ENCODE measurements around the gene SPOP. TPM values are rescaled to one million over a fixed set of nuclear protein-coding genes. Genes with fewer than 3 reads are reported as not detected.

Gene SPOP
- total and polyA plus RNA-seq, 7 donors: 31.2 to 64.9 (median 47.3) TPM

DNA sequence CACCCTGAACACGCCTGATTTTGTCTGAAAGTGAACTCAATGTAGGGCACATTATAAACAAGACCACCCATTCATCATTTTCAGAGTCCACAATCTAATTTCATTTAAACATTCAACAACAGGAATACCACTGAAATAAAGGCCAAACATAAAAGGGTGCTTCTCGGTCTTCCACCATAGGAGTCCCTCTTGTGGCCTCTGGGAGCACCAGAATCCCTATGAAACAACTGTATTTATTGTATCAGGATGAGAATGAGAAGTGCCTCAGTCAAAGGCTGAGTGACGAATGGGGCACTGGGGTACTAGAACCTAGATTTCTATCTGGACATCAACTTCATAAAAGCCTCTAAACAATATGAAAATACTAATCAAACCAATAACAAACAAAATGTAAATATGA is 61.8 kb downstream of the SPOP start:
- Histone ChIP-seq H3K27me3 (ENCODE audit: insufficient read depth in 3 of 3, low read length in 2 of 3) (no peaks in the 10 kb centered on the region), H3K9me3 (no peaks in the 10 kb centered on the region), H3K36me3 (ENCODE audit: insufficient read depth in 1 of 2, low read depth in 1 of 2) (peaks cover 3 to 53% of the 10 kb centered on the region in 2 donors), H3K4me1 (peaks cover 43% of the 10 kb centered on the region), H3K4me3 (peak overlapping the region; percentile 13), H3K27ac (peak overlapping the region; percentile 43)
- intact Hi-C loops (cut with DNase I): loop anchor here in 1 of 2 donors (5.0 kb wide), 2 partner anchors 46 to 61 kb away; partner anchors contain the start of gene SPOP
- DNase-seq (no peak), ATAC-seq (peak in 2 of 4 donors; percentile 34 to 35)
- 71 to 83% (median 77%) methylated on average over 3 of the region's 3 CpGs for WGBS, 3 donors
- TF ChIP-seq, protein P1, sequence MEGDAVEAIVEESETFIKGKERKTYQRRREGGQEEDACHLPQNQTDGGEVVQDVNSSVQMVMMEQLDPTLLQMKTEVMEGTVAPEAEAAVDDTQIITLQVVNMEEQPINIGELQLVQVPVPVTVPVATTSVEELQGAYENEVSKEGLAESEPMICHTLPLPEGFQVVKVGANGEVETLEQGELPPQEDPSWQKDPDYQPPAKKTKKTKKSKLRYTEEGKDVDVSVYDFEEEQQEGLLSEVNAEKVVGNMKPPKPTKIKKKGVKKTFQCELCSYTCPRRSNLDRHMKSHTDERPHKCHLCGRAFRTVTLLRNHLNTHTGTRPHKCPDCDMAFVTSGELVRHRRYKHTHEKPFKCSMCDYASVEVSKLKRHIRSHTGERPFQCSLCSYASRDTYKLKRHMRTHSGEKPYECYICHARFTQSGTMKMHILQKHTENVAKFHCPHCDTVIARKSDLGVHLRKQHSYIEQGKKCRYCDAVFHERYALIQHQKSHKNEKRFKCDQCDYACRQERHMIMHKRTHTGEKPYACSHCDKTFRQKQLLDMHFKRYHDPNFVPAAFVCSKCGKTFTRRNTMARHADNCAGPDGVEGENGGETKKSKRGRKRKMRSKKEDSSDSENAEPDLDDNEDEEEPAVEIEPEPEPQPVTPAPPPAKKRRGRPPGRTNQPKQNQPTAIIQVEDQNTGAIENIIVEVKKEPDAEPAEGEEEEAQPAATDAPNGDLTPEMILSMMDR (IDR thresholded peaks at IDR 0.05): no peak

DNA sequence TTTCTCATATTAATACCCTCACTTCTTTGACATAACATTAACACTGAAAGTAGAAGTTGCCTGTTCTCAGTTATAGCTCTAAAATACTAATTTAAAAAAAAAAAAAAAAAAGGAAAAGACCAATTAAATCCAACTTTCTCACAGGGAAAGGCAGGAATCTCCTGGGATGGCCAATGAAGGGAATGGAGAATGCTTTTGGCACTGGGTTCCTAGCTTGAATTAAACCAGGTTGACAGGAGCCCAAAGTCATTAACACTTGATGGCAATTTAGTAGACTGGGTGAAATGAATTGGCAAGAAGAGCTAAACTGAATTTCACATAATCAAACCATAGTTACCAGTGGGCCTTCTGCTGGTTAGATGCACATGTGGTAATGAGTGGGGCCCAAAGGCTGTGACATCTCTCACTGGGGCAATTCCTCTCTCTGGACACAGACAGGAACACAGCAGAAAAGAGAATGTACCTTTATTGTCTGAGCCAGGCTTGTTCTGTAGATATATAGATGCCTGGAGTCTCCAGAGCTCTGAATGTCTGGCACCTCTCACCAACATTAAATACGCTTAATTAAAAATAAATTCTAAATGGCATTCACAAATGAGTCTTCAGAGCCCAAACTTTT is 64.6 kb downstream of the SPOP start:
- intact Hi-C loops (cut with DNase I): no loop called here
- Histone ChIP-seq H3K36me3 (ENCODE audit: insufficient read depth in 1 of 2, low read depth in 1 of 2) (peaks cover 7 to 53% of the 10 kb centered on the region in 2 donors), H3K4me1 (peaks cover 40% of the 10 kb centered on the region)

DNA sequence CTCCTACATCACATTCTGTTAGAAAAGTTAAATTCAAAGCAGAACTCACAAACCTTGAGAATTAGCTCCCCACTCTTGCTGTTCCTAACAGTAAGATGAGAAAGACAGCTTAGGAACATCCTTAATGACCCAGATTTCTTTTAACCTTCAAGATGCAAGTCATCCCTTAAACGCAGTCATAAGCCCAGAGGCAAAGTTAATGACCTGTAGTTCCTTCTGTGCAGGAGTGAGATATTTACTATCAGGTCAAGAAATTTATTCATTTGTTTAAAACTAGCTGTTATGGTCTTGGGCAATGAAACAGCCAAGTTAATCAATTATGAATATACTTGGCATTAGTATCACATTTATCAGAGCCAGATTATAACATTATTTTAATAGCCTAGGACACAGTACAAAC is 65.2 kb downstream of the SPOP start:
- no peak overlapping the region for H3K4me3 ChIP-seq
- no peak overlapping the region for H3K27ac ChIP-seq
- intact Hi-C loops (cut with DNase I): no loop called here
- peaks cover 40% of the 10 kb centered on the region for H3K4me1 ChIP-seq
- no peaks in the 10 kb centered on the region for H3K9me3 ChIP-seq
- no peaks in the 10 kb centered on the region for H3K27me3 ChIP-seq (ENCODE audit: insufficient read depth in 3 of 3, low read length in 2 of 3)
- WGBS, 3 donors: 42 to 66% (median 44%) methylated on average over 1 of the region's 1 CpG
- H3K36me3 ChIP-seq (ENCODE audit: insufficient read depth in 1 of 2, low read depth in 1 of 2): peaks cover 9 to 53% of the 10 kb centered on the region in 2 donors
- no peak for ATAC-seq
- TF ChIP-seq, protein P1 (IDR thresholded peaks at IDR 0.05): no peak
- no peak for DNase-seq

More for the DNA sequence above, 64.6 kb downstream of the SPOP start:
- 94 to 100% (median 100%) methylated on average over 1 of the region's 1 CpG for WGBS, 3 donors
- no peaks in the 10 kb centered on the region for H3K27me3 ChIP-seq (ENCODE audit: insufficient read depth in 3 of 3, low read length in 2 of 3)
- H3K9me3 ChIP-seq: no peaks in the 10 kb centered on the region
- TF ChIP-seq, protein P1 (IDR thresholded peaks at IDR 0.05): no peak
- ATAC-seq (no peak), DNase-seq (no peak)
- no peak overlapping the region for H3K27ac ChIP-seq
- H3K4me3 ChIP-seq: no peak overlapping the region

DNA sequence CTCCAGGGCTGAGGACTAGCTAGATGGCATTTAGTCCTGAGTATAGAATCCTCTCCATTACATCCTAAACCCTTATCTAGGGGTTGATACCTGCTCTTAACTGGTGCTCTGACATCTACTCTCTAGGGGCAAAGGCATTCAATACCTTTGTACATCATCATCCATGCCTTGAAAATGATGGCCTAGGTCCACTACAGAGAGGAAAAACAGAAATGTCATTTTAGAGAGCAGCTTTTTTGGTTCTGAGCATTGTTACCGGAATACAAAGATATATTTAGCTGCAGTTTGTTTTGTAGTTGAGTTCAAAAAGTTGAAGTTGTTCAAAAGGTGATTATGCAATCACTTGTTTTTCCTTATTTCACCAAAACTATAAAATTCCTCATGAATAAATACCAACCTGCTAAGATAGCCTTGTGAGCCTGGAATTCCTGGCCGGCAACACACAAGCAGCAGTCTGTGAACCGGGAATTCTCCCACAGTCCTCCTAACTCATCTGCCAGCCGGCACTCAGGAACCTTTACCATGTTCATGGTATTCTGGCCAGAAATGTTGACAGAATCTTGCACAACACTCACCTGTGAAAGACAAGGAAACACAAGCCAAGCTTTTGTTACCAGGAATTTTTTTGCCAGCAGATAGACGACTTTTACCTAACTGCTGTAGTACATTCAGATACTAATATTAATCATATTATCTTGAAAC is 66.9 kb downstream of the SPOP start:
- H3K36me3 ChIP-seq (ENCODE audit: insufficient read depth in 1 of 2, low read depth in 1 of 2): peaks cover 9 to 67% of the 10 kb centered on the region in 2 donors
- DNase-seq: no peak
- TF ChIP-seq, protein P1 (IDR thresholded peaks at IDR 0.05): no peak
- intact Hi-C loops (cut with DNase I): no loop called here
- H3K27ac ChIP-seq: no peak overlapping the region
- H3K4me3 ChIP-seq: no peak overlapping the region
- no peaks in the 10 kb centered on the region for H3K27me3 ChIP-seq (ENCODE audit: insufficient read depth in 3 of 3, low read length in 2 of 3)
- H3K9me3 ChIP-seq: no peaks in the 10 kb centered on the region
- ATAC-seq: peak in 1 of 4 donors; percentile 19
- WGBS, 3 donors: 72 to 77% (median 75%) methylated on average over 5 of the region's 5 CpGs
- H3K4me1 ChIP-seq: peaks cover 26% of the 10 kb centered on the region
